Endothelial cell of umbilical vein (primary cell): ENCODE measurements around the gene HBG2. TPM values are rescaled to one million over a fixed set of nuclear protein-coding genes. Genes with fewer than 3 reads are reported as not detected.
A peak's percentile ranks its signal among the peaks of the same experiment; 100 is the strongest.

Experiments used
- BruUV-seq: library from RNA; stranded (reverse); fragments of 400-500 nt; replicated peaks from 2 replicates; lab custom pipeline; 2021; lab: Mats Ljungman, UMichigan
- CTCF ChIA-PET: fragments of 300-600, 350-600 bp; sonication (Branson Sonifier 250); formaldehyde crosslinking; loops from one replicate; lab custom pipeline; 2021; ENCODE audit warnings: antibody characterized with exemption, inconsistent platforms; lab: Charles Lee
- POLR2A ChIA-PET: fragments of 300-600, 350-600 bp; sonication (Branson Sonifier 250); formaldehyde crosslinking; loops from one replicate; lab custom pipeline; 2021; ENCODE audit warnings: antibody characterized with exemption, inconsistent platforms; lab: Charles Lee
- DNase-seq: peaks from one replicate; pipeline ENCODE4 v3.0.0-alpha.2; 2011; ENCODE audit warnings: low read depth, low spot score
- FAIRE-seq: peaks from 2 replicates; lab custom pipeline; 2011; peaks lifted over from hg19 to GRCh38; lab: Jason Lieb, UNC
- H2AFZ ChIP-seq: 2 replicates; pipeline ENCODE4 v1.6.0; 2012; ENCODE audit warnings: low read depth, low read length, control low read depth, inconsistent platforms
- H3K27ac ChIP-seq: 2 replicates; pipeline ENCODE4 v1.5.1; 2011; ENCODE audit warnings: low read depth, mild to moderate bottlenecking, control low read depth, low read length, moderate library complexity; ENCODE audit not compliant: insufficient read depth
- H3K27me3 ChIP-seq, 2 experiments: 2 replicates each; pipeline versions ENCODE4 v1.6.0 to v1.6.1; 2011; ENCODE audit warnings: low read length in 2 of 2, mixed read lengths in 1 of 2; ENCODE audit not compliant: control insufficient read depth in 2 of 2, insufficient read depth in 2 of 2
- H3K36me3 ChIP-seq, 2 experiments: 2 replicates in 1 of 2; 3 replicates in 1 of 2; pipeline ENCODE4 v1.5.1; 2011; ENCODE audit warnings: low read length in 2 of 2, mild to moderate bottlenecking in 1 of 2, moderate library complexity in 1 of 2; ENCODE audit not compliant: control insufficient read depth in 2 of 2, insufficient read depth in 2 of 2; ENCODE audit errors: extremely low read depth in 1 of 2
- H3K4me1 ChIP-seq: 3 replicates; pipeline ENCODE4 v1.5.1; 2011; ENCODE audit warnings: mild to moderate bottlenecking, low read length; ENCODE audit not compliant: control insufficient read depth, insufficient read depth; ENCODE audit errors: extremely low read depth
- H3K4me2 ChIP-seq: 2 replicates; pipeline ENCODE4 v1.6.1; 2011; ENCODE audit warnings: low read length, control low read depth, mixed read lengths; ENCODE audit not compliant: insufficient read depth
- H3K4me3 ChIP-seq, 3 experiments: fragments of 200-600 bp in 1 of 3; sonication (generic), shearing (Covaris generic) in 1 of 3; replicated peaks in 1 of 3; 2 replicates each; pipeline ENCODE4 v1.5.1; 2011 to 2016; ENCODE audit warnings: control low read depth in 3 of 3, low read length in 3 of 3, mild to moderate bottlenecking in 2 of 3, inconsistent platforms in 1 of 3, low read depth in 1 of 3, moderate library complexity in 1 of 3; ENCODE audit not compliant: insufficient read depth in 1 of 3
- H3K79me2 ChIP-seq: 2 replicates; pipeline ENCODE4 v1.6.0; 2012; ENCODE audit warnings: low read length, inconsistent platforms; ENCODE audit not compliant: control insufficient read depth, insufficient read depth
- H3K9ac ChIP-seq: replicated peaks from 2 replicates; pipeline ENCODE3; 2011; ENCODE audit warnings: low read length, control low read depth; ENCODE audit not compliant: insufficient read depth; ENCODE audit errors: extremely low read depth
- H3K9me1 ChIP-seq: replicated peaks from 3 replicates; pipeline ENCODE4 v1.6.0; 2011; ENCODE audit warnings: mild to moderate bottlenecking, low read length; ENCODE audit not compliant: control insufficient read depth, insufficient read depth; ENCODE audit errors: extremely low read depth
- H3K9me3 ChIP-seq: replicated peaks from 2 replicates; pipeline ENCODE4 v1.5.1; 2012; ENCODE audit warnings: low read length, inconsistent platforms; ENCODE audit not compliant: control insufficient read depth, insufficient read depth
- H4K20me1 ChIP-seq: replicated peaks from 2 replicates; pipeline ENCODE3; 2011; ENCODE audit warnings: mild to moderate bottlenecking, low read length; ENCODE audit not compliant: control insufficient read depth, insufficient read depth; ENCODE audit errors: extremely low read depth
- CTCF ChIP-seq, 2 donors: IDR thresholded peaks; 1 replicate in 1 of 2; 2 replicates in 1 of 2; pipeline ENCODE4 v1.5.1; 2011; ENCODE audit warnings: low read length in 2 of 2, mild to moderate bottlenecking in 2 of 2, moderate library complexity in 2 of 2, control low read depth in 1 of 2, inconsistent platforms in 1 of 2, low read depth in 1 of 2; ENCODE audit not compliant: insufficient read depth in 1 of 2; ENCODE audit errors: extremely low read depth in 1 of 2
- EZH2 ChIP-seq: IDR thresholded peaks from 2 replicates; pipeline ENCODE4 v1.6.1; 2012; ENCODE audit warnings: borderline replicate concordance, low read depth, mild to moderate bottlenecking, moderate library complexity, low read length, inconsistent platforms; ENCODE audit not compliant: severe bottlenecking
- FOS ChIP-seq: IDR thresholded peaks from 2 replicates; pipeline ENCODE4 v1.6.1; 2011; ENCODE audit warnings: mild to moderate bottlenecking, low read length, moderate library complexity, borderline replicate concordance; ENCODE audit not compliant: insufficient read depth
- GATA2 ChIP-seq: IDR thresholded peaks from 2 replicates; pipeline ENCODE4 v1.7.0; 2011; ENCODE audit warnings: low read depth, mild to moderate bottlenecking, moderate library complexity, mixed read lengths, low read length; ENCODE audit not compliant: insufficient read length, insufficient read depth
- JUN ChIP-seq: IDR thresholded peaks from 2 replicates; pipeline ENCODE4 v1.6.1; 2011; ENCODE audit warnings: borderline replicate concordance, low read depth; ENCODE audit not compliant: insufficient read length, insufficient read depth
- MAX ChIP-seq: IDR thresholded peaks from 2 replicates; pipeline ENCODE4 v1.6.1; 2011; ENCODE audit not compliant: insufficient read depth, insufficient read length
- MYC ChIP-seq: IDR thresholded peaks from one replicate; pipeline ENCODE4 v1.6.1; 2011; ENCODE audit warnings: mild to moderate bottlenecking, low read depth, low read length
- POLR2A ChIP-seq: IDR thresholded peaks from 2 replicates; pipeline ENCODE4 v1.6.1; 2012; ENCODE audit warnings: low read depth, mild to moderate bottlenecking, control low read depth, low read length
- POLR2AphosphoS5 ChIP-seq: IDR thresholded peaks from 2 replicates; pipeline ENCODE4 v1.6.1; 2012; ENCODE audit warnings: low read depth, mild to moderate bottlenecking, control low read depth, low read length, moderate library complexity; ENCODE audit not compliant: insufficient read depth
- dilution Hi-C: fragments of 300-500 bp; cut with MboI; formaldehyde crosslinking; loops from one replicate; pipeline ENCODE4 v1.15.0; 2019; ENCODE audit warnings: low sequenced_read_pairs; ENCODE audit not compliant: extremely low pct_ligation_motif_present
- intact Hi-C: fragments of 100-400 bp; cut with micrococcal nuclease; formaldehyde crosslinking; loops from one replicate; pipeline ENCODE4 v1.10.0; 2022
- polyA plus RNA-seq, 4 experiments: library from polyadenylated mRNA; depleted of rRNA in 3 of 4; stranded (reverse) in 3 of 4; unstranded in 1 of 4; fragments of >200 nt; gene quantifications; 2 replicates each; pipeline versions ENCODE4 v1.2.1 to v1.2.3, GENCODE V29; 2011 to 2012; ENCODE audit warnings: missing spikeins in 1 of 4
- total RNA-seq: library from RNA; stranded (reverse); gene quantifications from 2 replicates; pipeline ENCODE4 v1.2.3, GENCODE V29; 2021

The HBG2 gene
- total and polyA plus RNA-seq, 2 donors (not counting 3 experiments of a cell fraction or from before 2014, with no cell fraction given) = 1.2 TPM; not detected in 1

- intact Hi-C loops = loop anchor here (5.0 kb wide), 1 partner anchor 93 kb away; the partner anchor contains the start of gene OR51M1
- no peaks in the 10 kb centered on the region for H3K27me3 ChIP-seq
- TF ChIP-seq POLR2AphosphoS5 (no peak), GATA2 (no peak), POLR2A (no peak), MAX (no peak), CTCF (IDR thresholded peaks at IDR 0.05; ENCODE audit: extremely low read depth in 1 of 2, insufficient read depth in 1 of 2, low read depth in 1 of 2, low read length in 2 of 2) (no peak), MYC (no peak), JUN (no peak), EZH2 (no peak), FOS (no peak)
- FAIRE-seq = no peak
- no peaks in the 10 kb centered on the region for H3K4me1 ChIP-seq
- no peaks in the 10 kb centered on the region for H3K9me1 ChIP-seq
- H2AFZ ChIP-seq = peak overlapping the region; percentile 14
- H3K9me3 ChIP-seq = no peaks in the 10 kb centered on the region
- H3K4me3 ChIP-seq = no peak overlapping the region
- ChIA-PET CTCF (interaction anchor here (1.0 to 2.1 kb wide), 6 partner anchors 8 to 601 kb away, joined by 3 to 18 read pairs (median 4); no protein-coding TSS in a partner anchor), POLR2A (interaction anchor here (1.1 kb wide), 1 partner anchor 11 kb away, joined by 3 read pairs; no protein-coding TSS in a partner anchor)
- H4K20me1 ChIP-seq = no peaks in the 10 kb centered on the region
- no peaks in the 10 kb centered on the region for H3K36me3 ChIP-seq
- H3K9ac ChIP-seq = no peak overlapping the region
- H3K27ac ChIP-seq = no peak overlapping the region
- BruUV-seq = no TSS peak
- H3K79me2 ChIP-seq = no peaks in the 10 kb centered on the region
- no peak for DNase-seq
- dilution Hi-C loops = no loop called here
- no peak overlapping the region for H3K4me2 ChIP-seq
These were observed 35.1 kb upstream of the HBG2 start for GRCh38 chr11:5289696-5290095.
